AG20443 (cell line): ENCODE data around the gene PFN2.
"Not testable (repeated sequence)": the region's sequence is repeated elsewhere in the genome, so short reads cannot be mapped to it uniquely, and the experiment has no call there.

Experiments
- DNase-seq: peaks from one replicate; pipeline ENCODE4 v3.0.0; 2012; ENCODE audit warnings: low spot score, mixed read lengths

The PFN2 gene, protein sequence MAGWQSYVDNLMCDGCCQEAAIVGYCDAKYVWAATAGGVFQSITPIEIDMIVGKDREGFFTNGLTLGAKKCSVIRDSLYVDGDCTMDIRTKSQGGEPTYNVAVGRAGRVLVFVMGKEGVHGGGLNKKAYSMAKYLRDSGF

DNA sequence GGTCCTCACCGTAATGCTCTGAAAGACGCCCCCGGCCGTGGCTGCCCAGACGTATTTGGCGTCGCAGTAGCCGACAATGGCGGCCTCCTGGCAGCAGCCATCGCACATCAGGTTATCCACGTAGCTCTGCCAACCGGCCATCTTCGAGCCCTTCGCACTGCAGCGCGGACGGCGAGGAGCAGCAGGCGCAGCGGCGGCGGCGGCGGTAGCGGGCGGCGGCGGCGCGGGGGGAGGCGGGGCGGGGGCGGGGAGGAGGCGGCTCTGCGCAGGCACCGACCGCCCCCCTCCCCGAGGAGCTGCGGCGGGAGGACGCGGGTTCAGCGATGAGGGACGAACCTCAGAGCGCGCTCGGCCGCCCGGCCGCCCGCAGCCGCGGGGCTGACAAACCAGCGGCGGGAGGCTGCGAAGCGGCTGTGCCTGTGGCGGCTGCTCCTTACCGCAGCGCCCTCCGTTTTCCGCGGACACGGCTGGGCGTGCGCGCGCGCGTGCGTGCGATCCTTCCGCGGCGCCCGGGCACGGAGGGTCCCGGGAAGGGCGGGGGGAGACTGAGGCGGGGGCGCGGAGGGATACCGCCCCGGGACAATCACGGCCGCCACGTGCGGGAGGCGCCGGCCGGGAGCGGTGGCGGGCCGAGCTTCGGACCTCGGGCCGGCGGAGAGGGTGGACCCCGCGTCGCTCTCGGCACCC lies at the start of gene PFN2:
PFN2 (minus strand) TSS at position 180 of the 687 bp plus-strand sequence; CDS start at position 141, 39 bp downstream.
- peak; percentile 88 for DNase-seq

DNA sequence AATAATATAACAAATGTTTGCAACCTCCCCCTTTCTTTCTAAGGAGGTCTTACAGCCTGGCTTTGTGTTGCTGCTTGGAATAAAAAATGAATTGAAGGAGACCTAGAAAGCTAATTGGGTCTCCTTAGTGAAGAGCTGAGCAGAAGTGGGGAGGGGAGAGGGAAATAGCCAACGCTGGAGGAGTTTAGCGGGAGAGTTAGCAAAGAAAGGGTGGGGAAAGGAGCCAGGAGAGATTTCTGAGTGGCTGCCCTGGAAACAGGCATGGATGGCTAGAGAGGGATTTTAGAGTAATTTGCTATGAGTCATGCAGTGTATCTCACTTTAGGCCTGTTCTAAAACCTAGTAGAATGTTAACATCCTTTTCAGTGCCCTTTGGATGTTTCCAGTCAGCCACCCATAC lies 45.2 kb upstream of the PFN2 start:
- no peak for DNase-seq

DNA sequence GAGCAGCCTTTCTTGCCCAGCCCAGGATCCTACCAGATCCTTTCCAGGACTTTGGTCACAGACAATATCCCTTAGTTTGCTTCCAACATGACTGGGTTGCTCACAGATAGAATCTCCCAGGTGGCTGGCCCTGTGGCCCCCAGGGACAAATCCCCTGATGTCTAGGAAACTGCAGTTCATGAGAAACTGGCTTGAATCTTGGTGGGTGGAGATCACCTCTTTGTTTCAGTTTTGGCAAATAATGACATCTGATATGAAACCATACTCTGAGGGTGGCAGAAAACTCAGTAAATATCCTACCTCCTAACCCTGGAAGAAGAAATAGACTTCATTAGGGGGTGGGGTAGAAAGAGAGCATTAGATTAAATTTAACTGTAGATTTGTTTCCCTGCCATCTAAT lies 44.1 kb upstream of the PFN2 start:
- no peak for DNase-seq

DNA sequence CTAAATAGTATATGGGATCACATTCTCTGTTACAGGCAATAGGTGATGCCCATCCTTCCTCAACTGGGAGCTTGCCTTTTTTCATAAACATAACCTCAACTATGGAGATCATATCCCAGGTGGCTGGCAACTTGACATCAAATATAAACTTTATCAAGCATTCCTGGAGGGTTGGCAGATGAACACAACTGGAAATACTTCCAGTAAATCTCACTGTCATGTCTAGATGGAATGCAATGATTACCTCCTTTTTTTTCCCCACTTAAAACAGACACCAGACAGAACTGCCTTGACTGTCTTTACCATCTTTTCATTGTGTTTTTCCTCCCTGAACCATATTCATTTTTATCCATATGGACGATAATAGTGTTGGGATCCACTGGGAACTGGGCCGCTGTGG lies 43.1 kb upstream of the PFN2 start:
- no peak for DNase-seq

DNA sequence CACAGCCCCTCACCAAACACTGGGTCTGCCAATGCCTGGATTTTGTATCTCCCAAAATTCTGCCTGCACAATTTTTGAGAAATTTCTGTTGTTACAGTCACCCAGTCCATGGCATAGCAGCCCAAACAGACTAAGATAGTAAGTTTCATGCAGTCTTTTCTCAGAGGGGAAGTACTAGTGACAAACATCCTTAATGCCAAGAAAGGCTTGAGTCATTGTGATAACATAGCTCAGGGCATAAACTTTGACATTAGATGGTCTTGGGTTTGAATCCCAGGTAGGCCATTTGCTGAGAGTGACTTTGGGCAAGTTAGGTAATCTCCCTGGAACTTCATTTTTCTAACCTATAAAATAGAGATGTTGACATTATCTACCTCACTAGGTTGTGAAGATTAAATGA lies 36.1 kb upstream of the PFN2 start:
- DNase-seq: no peak

DNA sequence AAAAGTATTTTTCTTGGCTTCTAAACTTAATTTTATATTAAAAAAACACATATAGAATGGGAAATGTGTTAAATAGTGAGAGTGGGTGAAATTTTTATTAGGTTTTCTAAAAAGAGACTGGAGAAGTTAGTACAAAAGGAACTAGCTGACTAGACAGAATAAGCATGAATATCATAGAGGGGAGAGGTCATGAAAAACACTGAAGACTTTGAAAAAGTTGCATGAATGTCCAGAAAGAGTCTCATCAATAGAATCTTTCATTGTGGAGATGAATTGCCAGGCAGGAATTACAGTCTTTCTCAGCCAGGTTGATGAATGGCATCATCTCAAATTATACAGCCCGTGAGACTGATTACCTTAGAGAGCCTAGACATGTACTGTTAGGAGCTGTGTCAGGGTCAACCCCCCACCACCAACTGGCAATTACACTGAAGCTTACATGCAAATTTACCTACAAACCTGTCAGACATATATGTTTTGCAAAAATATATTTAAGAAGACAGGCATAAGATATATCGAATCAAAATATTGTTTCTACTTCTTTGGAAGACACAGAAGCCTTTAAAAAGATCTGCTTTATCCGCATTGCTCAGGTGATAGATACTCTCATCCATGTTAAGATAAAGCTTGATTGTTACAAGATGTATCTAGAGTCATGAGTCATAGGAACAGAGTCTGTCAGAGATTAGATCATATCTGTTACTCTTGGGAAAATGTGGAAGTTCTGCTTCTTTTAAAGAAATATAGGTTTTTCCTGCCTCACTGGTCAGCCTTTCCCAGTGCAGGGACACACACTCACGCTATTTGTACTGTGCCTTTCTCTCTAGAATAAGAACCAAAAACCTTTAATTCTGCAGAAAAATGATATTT lies 34.8 kb upstream of the PFN2 start:
- no peak for DNase-seq

DNA sequence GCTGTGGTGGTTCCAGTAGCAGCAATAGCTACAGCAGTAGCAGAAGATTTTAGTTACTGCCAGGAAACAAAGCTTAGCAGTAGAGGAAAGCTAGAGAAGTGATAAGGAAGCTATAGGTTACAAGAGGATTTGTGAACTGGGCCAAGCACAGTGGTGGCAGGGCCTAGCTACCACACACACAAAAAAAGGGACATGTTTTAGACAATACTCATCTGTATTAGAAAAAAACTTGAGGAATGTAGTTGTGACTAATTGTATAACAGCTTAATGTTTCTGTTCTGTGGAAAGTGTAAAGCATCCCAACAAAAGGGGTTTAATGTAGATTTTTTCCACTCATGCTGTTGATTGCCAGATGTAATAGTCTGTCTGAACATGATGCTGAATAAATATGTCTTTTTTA lies 29.9 kb upstream of the PFN2 start:
- DNase-seq: no peak

DNA sequence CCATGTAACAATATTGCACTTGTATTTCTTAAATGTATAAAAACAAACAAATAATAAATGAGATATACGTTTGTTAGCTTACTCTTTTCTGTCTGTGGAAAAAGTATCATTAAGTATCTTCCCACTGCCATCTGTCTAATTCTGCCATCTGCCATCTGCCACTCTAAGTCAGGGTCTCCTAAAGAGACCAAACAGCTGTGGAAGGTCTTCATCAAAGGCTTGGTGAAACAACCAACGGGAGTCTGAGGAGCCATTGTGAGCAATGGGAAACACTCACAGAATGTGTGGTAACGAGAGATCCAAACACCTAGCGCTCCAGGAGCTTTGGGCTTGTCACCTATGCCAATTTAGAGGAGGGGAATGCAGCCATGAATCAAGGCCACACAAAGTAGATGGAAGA lies 28.7 kb upstream of the PFN2 start:
- DNase-seq: no peak

DNA sequence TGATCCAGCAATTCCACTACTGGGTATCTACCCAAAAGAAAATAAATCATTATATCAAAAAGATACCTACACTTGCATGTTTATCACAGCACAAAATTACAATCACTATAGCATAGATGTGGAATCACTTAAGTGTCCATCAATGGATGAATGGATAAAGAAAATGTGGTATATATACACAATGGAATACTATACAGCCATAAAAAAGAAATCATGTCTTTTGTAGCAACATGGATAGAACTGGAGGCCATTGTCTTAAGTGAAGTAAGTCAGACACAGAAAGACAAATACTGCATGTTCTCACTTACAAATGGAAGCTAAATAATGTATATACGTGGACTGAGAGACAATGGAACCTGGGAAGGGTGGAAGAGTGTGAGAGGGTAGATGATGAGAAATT lies 28.3 kb upstream of the PFN2 start:
- DNase-seq: no peak

DNA sequence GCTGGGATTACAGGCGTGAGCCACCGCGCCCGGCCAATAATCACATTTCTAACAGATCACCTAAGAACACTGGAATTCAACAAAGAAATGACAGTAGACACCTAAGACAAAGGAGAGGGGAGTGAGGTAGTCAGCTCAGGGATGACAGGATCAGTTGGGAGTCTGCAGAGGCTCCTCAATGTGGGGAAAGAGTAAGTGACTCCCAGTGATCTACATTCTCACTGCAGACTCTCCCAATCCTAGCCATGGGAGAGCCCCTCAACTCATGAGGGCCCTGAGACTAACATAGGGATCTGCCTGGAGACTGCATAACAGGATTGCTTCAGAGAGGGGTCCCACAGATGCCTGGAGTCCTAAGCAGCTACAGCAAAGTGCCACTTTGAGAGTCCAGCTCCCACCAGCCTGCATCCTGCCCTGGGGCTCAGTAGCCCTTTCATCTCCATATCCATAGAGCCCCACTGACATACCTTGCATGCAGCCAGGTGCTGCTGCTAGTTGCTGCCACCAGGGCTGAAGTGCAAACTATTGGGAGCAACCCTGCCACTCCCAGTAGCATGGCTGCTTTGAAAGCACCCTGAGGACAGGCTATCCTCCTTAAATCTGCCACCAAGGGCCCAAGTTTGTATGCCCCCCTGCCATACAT lies 21.8 kb upstream of the PFN2 start:
- DNase-seq: no peak

DNA sequence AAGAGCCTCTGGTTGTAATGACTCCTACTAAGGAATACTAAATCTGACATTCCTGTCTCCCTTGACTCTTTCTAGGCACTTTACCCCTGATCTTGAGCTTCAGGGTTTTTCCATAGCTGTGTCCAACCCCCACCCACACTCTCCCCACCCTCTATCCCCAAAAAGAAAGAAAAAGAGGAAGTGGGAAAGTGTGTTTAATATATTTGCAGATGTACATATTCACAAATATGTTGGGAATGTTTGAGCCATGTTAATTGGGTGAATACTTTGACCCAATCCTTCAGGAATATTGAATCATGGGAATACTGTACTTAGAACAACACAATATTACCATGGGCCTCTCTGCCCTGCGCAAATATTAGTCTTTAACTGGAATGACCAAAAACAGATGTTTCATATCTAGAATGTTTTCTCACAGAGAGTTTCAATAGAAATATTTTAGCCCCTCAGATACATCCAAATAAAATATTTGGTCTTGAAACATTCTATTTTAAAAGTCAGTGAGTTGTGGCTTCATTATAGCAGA lies 19.8 kb upstream of the PFN2 start:
- no peak for DNase-seq

DNA sequence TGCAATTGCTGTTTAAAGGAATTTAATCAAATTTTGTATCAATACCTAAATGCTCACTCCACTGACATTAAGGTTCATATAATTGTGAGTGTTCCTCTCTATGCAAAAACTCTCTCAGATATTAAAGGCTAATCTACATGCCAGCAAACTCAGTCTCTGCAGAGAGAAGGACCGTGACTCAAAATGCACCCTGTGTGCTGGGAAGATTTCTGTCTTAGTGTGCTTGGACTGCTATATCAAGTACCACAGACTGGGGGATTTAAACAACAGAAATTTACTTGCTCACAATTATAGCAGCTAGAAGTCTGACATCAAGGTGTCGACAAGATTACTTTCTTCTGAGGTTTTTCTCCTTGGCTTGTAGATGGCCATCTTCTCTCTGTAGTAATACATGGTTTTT lies 18.6 kb upstream of the PFN2 start:
- DNase-seq: no peak

DNA sequence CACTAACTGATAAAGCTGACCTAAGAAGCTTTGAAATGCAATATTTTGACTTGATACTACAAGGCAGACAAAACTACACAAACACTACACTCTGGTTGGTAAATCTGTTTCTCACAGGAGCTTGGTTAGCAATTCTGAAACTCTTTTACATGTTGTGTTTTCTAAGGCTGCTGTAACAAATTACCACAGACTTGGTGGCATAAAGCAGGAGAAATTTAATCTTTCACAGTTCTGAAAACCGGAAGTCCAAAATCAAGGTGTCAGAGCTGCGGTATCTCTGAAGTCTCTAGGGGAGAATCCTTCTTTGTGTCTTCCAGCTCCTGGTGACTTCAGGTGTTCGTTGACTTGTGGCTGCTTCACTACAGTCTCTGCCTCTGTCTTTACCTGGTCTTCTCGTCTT lies 12.9 kb upstream of the PFN2 start:
- DNase-seq: no peak

DNA sequence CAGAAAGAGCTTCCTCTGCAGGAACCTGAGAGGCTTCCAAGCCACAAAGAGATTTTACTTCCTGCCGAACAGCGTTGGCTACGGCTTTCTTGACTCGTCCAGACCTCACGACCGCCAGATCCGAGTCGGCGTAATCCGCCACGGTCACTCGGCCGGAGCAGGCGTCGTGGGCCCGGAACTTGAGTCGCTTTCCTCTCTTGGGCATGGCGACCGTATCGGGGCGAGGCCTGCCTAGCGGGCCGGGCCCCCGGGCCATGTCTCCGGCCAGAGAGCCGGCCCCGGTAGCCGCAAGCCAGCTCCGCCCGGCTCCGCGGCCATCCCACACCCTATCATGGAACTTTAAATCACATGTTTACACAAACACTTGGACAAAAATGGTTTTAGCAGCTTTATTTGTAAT lies 12.4 kb upstream of the PFN2 start:
- not testable (repeated sequence) for DNase-seq

DNA sequence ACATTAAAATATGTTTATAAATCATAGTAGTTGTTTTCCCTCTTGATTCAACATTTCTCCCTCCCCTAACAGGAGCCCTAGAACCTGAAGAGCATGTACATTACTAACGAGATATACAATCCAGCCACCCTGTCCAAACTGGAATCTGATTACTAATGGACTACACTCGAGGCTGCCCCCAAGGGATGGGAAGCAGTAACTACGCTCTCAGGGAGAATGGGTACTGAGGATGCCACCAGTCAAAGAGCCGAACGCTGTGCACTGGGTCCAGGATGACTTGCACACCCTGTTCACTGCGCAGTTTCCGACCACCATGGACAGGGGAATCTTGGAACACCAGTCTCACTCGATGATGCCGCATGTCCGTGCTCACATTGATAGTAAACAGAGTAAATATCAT lies 11.3 kb upstream of the PFN2 start:
- not testable (repeated sequence) for DNase-seq

DNA sequence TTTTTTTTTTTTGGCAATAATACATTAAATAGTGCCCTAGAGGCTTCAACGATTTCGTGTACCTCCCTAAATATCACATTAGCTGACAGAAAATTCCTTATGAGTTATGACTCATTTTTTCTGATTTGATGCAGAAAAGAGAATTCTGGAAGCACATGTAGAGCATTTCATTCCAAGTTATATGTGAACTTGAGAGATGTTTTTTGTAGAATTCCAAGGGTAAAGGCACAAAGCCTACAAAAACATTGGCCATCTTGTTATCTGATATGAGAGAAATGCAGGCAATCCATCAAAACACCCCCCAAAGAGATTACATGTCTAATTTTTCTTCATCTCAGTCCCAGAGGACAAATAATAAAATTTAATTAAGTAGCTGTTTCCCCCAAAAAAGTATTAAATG lies 6.7 kb upstream of the PFN2 start:
- no peak for DNase-seq

DNA sequence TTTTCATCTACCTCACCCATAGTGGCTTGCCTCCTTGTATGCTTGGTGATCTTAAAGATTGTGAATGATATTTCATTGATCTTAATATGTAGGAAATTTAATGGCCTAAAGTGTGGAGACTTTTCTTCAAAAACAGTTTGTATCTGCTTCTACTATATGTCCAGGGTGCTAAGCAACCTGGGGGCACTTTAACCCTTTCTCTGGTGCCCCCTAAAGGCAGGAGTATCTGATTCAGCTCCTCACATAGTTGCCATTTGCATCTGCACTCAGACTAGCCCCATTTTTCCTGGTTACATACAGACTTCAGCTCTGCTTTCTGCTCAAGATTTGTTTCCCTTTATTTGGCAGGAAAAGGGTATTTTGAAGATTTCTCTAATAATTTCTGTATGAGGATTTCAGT lies 5.2 kb upstream of the PFN2 start:
- no peak for DNase-seq

DNA sequence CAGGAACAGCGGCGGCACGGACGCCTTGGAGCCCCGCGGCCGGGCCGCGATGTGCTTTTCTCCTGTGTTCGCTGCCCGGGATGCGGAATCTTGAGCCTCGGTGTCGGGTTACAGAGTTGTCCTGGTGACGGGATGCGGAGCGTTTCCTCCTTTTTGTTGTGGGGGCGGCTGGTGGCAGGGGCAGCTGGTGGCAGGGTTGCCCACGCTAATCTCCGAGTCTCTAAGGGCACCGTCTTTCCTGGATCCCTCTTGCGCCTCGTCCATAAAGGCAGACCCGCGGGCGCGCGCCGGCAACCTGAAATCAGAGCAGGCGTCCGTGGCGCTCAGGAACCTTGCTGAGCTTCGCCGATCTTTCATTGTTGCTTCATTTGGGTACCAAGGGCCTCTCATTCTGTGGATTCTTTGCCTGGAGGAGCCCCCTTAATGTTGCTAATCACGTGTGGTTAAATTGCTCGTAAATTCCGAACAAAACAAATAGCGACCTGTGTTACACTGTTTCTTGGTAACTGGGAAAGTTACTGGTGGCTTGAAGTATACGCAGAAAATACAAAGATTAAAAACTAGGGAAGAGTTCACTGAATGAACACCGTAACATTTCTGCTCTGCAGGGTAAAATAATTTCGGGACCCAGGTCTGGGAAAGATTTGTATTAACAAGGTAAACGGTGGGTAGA lies 844 bp upstream of the PFN2 start:
- DNase-seq: no peak

DNA sequence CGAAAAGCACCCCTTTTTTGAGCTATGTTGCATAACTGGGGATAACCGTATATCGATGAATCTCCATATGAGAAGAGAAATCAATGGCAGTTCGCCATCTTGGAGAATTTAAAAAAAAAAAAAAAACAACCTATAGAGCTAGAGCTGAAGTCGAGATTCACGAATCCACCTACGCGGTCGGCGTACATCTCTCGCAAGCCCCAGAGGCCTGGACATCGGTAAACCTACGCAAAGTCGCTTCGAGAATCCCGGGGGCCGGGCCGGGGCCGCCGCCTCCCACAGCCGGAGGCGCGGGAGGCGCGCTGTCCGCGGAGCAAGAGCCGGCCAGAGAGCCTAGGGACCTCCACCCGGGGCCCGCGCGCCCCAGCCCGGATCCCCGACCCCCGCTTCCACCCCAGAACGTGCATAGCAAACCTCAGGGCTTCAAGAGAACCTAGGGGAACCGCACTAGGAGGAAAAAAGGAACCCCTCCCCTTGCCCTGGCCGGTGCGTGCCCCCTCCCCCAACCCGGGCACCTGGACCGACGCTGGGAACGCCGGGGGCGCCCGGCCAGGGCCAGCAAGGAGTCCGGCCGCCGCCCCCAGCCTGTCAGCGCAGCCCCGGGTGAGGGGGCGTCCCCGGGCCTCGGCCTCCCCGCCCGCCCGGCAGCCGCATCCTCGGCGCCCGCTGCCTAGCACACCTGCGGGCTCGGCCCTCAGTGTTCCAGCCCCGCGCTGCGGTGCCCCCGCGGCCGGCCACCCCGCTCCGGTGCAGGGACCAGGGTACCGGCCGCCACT lies 567 bp downstream of the PFN2 start:
- peak; percentile 77 for DNase-seq

DNA sequence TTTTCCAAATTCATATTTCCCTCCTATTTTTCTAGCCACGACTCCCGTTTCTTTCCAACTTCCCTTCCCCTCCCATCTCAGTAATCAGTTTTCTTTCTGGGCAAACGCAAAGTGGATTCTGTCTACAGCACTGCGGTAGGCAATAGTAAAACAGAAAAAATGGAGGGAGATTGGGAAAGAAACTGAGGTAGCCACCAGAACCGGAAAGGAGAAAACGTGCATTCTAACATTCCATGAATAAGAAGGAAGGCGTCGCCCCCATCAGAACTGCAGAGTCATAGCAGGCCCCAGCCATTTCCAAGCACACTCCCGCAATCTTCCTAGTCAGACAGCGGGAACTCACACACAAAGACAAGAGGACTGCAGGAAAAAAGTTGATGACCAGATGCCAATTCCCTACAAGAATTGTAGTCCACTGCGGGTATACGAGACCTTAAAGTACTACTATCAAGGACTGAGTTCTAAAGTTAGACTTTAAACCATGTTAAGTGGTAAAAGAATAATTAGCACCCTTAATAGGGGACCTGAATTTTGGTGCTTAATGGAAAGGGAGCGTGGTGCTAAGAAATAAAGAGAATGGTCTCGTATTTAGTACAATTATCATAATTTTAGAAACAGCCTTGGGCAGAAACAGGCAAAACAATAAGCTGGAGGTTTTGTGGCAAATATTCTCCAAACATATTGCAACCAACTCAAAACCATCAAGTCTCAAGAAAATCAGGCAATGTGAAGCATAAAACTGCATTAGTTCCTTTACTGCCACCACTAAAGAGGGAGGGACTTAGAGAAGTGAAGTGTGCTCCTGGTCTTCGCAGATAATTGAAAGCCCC lies 1.4 kb downstream of the PFN2 start:
- peak; percentile 72 for DNase-seq
